Mucosa of stomach (tissue), 1 donor: ENCODE data around the gene SLC45A1.
"Not testable (repeated sequence)": the region's sequence is repeated elsewhere in the genome, so short reads cannot be mapped to it uniquely, and the experiment has no call there.

Experiments
- H3K27me3 ChIP-seq: one replicate; pipeline ENCODE4 v1.7.0; 2013; ENCODE audit warnings: mild to moderate bottlenecking, low read length; ENCODE audit not compliant: control insufficient read depth, insufficient read depth
- H3K36me3 ChIP-seq: one replicate; pipeline ENCODE4 v1.7.0; 2013; ENCODE audit warnings: low read length; ENCODE audit not compliant: control insufficient read depth, insufficient read depth
- H3K4me1 ChIP-seq: one replicate; pipeline ENCODE4 v1.7.0; 2013; ENCODE audit warnings: mild to moderate bottlenecking, low read length; ENCODE audit not compliant: control insufficient read depth, insufficient read depth
- H3K4me3 ChIP-seq: one replicate; pipeline ENCODE4 v1.7.0; 2013; ENCODE audit warnings: low read length
- H3K9ac ChIP-seq: one replicate; pipeline ENCODE4 v1.7.0; 2013; ENCODE audit warnings: mild to moderate bottlenecking, low read length, moderate library complexity
- H3K9me3 ChIP-seq: one replicate; pipeline ENCODE4 v1.7.0; 2013; ENCODE audit warnings: mild to moderate bottlenecking, low read length, moderate library complexity; ENCODE audit not compliant: control insufficient read depth
- donor health status: Pancreatic carcinoma.

SLC45A1 gene

DNA sequence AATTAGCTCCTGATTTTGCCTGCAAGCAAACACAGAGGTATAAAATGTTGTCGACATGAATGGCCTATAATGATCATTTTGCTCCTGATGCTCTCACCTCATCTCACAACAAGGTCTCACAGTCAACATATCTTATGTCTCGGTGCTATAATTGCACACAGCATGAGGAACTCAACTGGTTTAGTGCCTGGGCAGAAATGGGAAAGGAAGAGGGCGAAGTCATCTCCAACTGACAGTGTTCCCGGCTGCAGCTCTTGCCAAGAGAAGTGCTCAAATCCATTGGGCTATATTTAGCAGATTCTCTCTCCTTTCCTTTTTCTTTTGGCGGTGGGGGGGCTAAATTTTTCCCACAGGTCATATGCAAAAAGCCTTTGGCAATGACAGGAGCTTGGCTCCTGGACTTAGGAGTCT is 53.0 kb downstream of the SLC45A1 start:
- no peaks in the 10 kb centered on the region for H3K9me3 ChIP-seq
- H3K4me3 ChIP-seq, result no peak overlapping the region
- no peaks in the 10 kb centered on the region for H3K36me3 ChIP-seq
- no peaks in the 10 kb centered on the region for H3K27me3 ChIP-seq
- H3K9ac ChIP-seq, result no peak overlapping the region
- H3K4me1 ChIP-seq, result peaks cover 48% of the 10 kb centered on the region

DNA sequence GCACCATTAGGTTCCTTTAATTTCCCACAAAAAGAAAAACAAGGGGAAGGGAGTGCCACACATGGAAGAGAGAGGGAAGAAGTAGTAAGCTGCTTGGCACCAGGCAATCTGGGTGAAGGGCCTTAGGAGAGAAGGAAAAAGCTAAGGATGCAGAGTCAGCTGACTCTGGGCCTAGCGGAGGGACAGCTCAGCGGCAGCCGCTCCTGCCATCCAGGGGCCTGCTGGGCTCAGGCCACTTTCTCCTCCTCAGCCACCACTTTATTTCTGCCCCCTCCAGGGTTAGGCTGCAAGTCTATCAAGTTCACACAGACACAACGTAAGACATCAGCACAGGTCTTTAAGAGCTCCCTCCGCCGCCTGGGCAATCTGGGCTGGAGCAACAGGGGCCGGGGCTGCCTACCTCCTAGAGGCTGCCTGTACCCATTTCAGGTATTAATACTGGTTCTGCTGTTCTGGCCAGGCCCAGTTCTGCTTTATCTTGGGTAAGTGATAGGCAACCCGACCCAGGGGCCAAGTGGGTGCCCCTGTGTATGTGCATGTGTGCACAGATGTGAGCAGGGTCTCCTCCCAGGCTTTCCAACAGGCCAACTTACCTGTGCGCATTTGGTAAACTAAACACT is 53.6 kb downstream of the SLC45A1 start:
- no peaks in the 10 kb centered on the region for H3K27me3 ChIP-seq
- no peaks in the 10 kb centered on the region for H3K9me3 ChIP-seq
- H3K4me1 ChIP-seq, result peaks cover 48% of the 10 kb centered on the region
- H3K9ac ChIP-seq, result no peak overlapping the region
- H3K36me3 ChIP-seq, result no peaks in the 10 kb centered on the region
- H3K4me3 ChIP-seq, result no peak overlapping the region

DNA sequence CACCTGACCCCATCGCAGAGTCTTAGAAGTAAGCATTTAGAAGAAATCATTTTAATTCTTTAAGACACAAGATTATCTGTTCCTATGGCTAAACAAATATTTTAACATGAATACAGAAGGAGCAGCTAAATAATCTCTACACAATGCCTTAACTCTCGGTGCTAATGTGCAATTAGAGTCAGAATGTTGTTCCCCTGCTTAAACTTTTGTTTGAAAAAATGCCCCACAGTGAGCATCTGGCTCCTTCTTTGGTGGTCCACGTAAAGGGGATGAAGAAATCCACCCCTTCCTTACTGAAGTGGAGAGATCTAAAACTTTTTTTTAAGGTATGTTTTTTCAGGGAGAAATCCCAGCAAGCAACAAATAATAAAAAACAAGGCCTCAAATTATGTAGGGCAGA is 55.2 kb downstream of the SLC45A1 start:
- Histone ChIP-seq H3K9ac (peak overlapping the region; percentile 7), H3K4me3 (no peak overlapping the region), H3K9me3 (no peaks in the 10 kb centered on the region)

DNA sequence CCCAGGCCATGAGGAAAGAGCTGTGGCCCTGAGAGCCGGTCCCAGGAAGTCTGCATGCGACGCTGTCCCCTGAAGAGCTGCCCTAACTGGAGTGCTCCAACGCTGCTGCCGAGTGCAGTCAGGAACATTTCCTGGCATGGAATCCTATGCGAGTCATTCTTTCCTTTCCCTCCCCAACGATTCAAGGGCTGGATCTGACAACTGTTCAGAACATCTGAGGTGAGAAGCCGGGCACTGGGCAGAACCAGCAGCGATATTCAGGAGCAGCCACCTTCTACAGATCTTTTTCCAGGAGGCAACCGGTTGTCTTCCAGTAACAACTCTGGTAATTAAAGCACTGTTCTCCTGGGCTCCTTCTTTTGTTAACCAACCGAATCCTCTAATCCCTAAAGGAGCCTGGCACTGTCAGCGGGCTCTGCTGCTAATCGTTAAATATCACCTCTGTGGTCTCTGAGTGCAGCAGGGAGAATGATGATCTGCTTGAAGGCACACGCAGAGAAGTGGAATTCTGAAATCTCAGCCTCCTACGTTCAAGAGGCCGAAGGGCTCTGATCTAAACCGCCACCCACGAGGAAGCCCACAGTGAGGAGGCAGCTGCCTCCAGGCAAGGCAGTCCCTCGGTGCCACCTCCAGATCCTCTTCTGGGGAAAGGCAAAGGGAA is 55.8 kb downstream of the SLC45A1 start:
- Histone ChIP-seq H3K4me3 (no peak overlapping the region), H3K9me3 (no peaks in the 10 kb centered on the region), H3K9ac (peak overlapping the region; percentile 8), H3K4me1 (peaks cover 47% of the 10 kb centered on the region), H3K36me3 (no peaks in the 10 kb centered on the region), H3K27me3 (no peaks in the 10 kb centered on the region)

More for the DNA sequence above, 55.2 kb downstream of the SLC45A1 start:
- no peaks in the 10 kb centered on the region for H3K27me3 ChIP-seq
- H3K4me1 ChIP-seq, result peaks cover 43% of the 10 kb centered on the region
- H3K36me3 ChIP-seq, result no peaks in the 10 kb centered on the region

DNA sequence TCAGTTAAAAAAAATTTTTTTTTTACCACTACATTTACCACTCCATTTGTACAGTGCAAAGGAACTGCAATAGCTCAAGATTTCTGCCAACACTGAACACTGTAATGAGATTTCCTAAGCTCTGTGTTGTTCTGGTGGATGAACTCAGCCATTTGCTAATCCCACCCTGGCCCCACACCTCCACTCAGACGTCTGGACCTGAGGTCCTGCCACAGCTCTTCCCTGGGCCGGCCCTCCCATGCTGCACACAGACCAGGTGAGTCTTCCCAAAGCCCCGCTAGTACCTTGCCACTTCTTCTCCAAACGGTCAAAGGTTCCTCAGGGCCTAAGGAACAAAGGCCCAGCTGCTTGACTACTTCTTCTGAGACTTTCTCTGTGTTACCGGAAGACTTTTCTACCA is 56.4 kb downstream of the SLC45A1 start:
- Histone ChIP-seq H3K27me3 (no peaks in the 10 kb centered on the region), H3K36me3 (no peaks in the 10 kb centered on the region), H3K4me3 (no peak overlapping the region), H3K9me3 (no peaks in the 10 kb centered on the region), H3K9ac (no peak overlapping the region), H3K4me1 (peaks cover 53% of the 10 kb centered on the region)

DNA sequence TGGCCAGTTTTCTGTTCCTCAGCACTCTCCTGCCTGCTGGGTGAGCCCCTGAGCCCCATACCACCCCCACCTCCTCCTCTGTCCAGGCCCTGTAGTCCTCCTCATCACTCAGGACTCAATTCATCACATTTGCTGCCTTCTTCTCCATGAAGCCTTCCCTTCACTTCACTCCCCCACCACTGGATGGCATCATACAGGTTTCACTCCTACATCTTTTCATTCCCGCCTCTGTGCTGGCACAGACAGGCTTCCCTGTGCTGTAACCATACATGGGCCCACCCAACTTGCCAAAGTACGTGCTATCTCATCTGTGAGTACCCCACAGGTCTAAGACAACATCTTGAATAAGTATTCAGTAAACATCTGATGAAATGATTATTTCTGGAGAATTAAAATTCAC is 56.9 kb downstream of the SLC45A1 start:
- H3K27me3 ChIP-seq, result no peaks in the 10 kb centered on the region
- no peak overlapping the region for H3K4me3 ChIP-seq
- H3K9ac ChIP-seq, result no peak overlapping the region
- H3K4me1 ChIP-seq, result peaks cover 55% of the 10 kb centered on the region
- H3K36me3 ChIP-seq, result no peaks in the 10 kb centered on the region
- no peaks in the 10 kb centered on the region for H3K9me3 ChIP-seq

DNA sequence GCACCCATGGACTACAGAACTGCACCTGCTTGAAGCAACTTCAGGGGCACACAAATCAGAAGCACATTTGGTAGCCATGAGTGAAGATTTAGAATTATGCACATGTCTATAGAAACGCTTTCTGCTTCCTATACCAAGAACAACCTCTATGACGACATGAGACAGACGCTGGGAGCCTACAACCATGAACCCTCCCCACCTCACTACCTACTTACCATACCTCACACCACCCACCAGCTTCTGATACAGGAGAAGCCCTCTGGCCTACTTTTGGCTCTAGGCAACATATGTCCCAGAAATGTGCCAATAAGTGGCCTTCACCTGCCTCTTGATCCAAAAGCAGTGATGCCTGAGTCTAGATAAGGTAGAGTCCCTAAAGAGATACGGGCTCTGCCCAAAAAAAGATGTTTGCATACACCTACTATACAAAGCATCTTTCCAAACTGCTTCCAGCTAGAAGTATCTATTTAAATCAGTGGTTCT is 58.5 kb downstream of the SLC45A1 start:
- Histone ChIP-seq H3K9me3 (no peaks in the 10 kb centered on the region), H3K27me3 (no peaks in the 10 kb centered on the region), H3K9ac (no peak overlapping the region), H3K36me3 (no peaks in the 10 kb centered on the region), H3K4me3 (no peak overlapping the region), H3K4me1 (peaks cover 40% of the 10 kb centered on the region)

DNA sequence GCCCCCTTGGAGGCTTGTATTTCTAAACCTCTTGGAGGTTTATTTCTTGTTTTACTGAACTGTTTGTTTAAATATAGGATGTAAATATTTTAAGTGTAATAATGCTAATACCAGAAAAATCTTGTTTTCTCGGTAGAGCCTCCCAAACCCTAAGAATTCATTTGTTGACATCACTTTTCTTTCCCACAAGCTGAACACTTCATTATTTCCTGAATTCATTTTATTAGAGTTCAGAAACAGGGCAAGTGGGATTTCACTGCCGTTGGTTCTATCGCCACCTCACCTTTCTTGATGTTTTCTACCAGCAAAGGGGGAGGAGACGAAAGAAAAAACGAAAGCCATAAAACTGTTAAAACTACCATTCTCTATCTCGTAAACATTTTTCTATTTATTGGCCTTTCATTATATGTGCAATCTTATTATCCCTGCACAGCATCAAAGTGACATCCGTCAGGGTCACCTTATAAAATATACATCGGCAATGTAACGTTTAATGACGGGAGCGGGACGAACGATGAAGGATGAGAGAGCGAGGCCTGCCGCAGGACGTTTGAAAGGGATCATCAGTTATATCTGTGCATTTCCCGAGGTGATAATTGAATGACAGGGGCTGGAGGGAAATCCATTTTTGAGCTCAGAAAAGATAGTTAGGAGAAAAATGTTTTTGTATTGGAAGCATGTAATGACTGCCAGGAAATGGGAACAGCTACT is 59.5 kb downstream of the SLC45A1 start:
- no peak overlapping the region for H3K4me3 ChIP-seq
- H3K9me3 ChIP-seq, result no peaks in the 10 kb centered on the region
- H3K4me1 ChIP-seq, result peaks cover 35% of the 10 kb centered on the region
- no peaks in the 10 kb centered on the region for H3K36me3 ChIP-seq
- no peak overlapping the region for H3K9ac ChIP-seq
- no peaks in the 10 kb centered on the region for H3K27me3 ChIP-seq

DNA sequence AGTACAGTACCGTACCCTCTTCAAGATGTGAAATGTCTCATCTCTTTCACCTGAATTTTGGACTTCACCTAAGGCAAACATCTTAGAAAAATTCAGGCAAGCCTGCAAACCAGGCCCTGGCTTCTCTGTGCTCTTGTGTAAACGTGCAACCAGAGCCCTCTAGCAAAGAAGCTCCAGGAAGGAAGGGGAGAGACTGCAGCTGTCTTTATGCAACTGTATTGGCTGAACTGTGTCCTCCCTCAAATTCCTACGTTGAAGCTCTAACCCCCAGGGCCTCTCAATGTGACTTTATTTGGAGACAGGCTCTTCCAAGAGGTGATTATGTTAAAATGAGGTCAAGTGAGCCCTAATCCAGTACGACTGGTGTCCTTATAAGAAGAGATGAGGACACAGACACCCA is 60.3 kb downstream of the SLC45A1 start:
- Histone ChIP-seq H3K4me3 (no peak overlapping the region), H3K27me3 (no peaks in the 10 kb centered on the region), H3K9me3 (no peaks in the 10 kb centered on the region), H3K4me1 (peaks cover 27% of the 10 kb centered on the region), H3K9ac (no peak overlapping the region), H3K36me3 (no peaks in the 10 kb centered on the region)

DNA sequence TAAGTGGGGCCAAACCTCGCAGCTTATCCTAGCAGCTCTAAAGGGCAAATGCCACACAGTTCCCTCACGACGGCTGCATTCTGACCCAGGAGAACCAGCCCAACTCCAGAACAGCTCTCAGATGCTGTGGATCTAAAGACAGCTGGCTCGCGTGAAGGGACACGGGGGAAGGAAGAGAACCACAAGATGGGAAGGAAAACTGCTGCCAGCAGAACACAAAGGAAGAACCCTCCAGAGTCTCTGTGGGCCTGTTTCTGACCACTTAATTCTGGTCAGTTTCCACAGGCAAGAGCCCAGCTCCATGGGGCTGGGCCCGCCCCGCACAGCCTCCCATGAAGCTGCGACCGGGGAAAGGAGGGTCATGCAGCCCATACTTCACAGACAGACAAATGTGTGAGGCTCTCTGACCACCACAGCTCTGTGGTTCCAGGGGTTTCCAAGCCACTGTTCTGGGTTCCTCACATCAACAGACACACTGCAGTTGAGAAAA is 61.1 kb downstream of the SLC45A1 start:
- H3K4me1 ChIP-seq, result peaks cover 20% of the 10 kb centered on the region
- no peaks in the 10 kb centered on the region for H3K9me3 ChIP-seq
- no peak overlapping the region for H3K9ac ChIP-seq

DNA sequence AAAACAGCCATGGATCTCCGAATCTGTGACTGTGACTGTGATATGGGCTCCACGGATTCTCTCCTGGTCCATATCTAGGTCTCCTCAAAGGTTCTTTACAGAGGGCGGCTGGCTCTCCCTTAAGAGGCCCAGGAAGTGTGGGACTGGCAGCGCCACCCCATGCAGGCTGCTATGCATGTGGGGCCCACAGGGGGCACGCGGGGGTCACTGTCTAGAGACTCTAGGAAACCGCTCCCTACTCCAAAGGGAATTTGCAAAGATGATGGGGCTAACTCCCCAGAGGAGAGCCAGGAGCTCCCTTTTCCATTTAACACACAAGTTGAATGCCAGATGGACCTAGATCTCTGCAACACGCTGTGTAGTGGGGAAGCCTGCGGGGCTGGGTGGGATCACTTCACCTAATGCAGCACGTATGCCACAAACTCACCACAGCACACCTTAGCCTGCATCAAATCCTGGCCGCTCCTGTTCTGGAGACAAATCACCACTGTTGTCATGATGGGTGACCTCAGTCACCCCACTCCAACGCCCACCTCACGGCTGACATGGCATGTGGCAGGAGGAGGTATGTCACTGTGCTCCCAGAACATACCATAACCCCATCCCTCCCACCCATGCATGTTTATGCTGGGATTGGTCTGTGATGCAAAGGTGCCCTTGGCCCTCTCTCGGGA is 61.7 kb downstream of the SLC45A1 start:
- H3K9ac ChIP-seq, result no peak overlapping the region
- H3K27me3 ChIP-seq, result no peaks in the 10 kb centered on the region
- H3K9me3 ChIP-seq, result no peaks in the 10 kb centered on the region
- no peak overlapping the region for H3K4me3 ChIP-seq
- H3K36me3 ChIP-seq, result no peaks in the 10 kb centered on the region
- peaks cover 13% of the 10 kb centered on the region for H3K4me1 ChIP-seq

More for the DNA sequence above, 61.1 kb downstream of the SLC45A1 start:
- no peaks in the 10 kb centered on the region for H3K36me3 ChIP-seq
- no peak overlapping the region for H3K4me3 ChIP-seq
- H3K27me3 ChIP-seq, result no peaks in the 10 kb centered on the region

DNA sequence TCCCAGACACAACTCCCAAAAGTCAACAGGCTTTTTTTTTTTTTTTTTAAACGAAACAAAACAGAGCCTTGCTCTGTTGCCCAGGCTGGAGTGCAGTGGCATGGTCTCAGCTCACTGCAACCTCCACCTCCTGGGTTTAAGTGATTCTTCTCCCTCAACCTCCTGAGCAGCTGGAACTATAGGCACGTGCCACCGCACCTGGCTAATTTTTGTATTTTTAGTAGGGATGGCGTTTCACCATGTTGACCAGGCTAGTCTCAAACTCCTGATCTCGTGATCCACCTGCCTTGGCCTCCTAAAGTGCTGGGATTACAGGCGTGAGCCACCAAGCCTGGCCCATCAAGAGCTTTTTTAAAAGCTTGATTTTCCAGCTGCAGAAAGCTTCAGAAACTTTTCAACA is 62.4 kb downstream of the SLC45A1 start:
- not testable (repeated sequence) for H3K9me3 ChIP-seq

More for the DNA sequence above, 62.4 kb downstream of the SLC45A1 start:
- H3K9ac ChIP-seq, H3K27me3 ChIP-seq, H3K36me3 ChIP-seq, H3K4me3 ChIP-seq: not testable (repeated sequence)
- peaks cover 13% of the 10 kb centered on the region for H3K4me1 ChIP-seq
